Measurements from ENCODE around the gene ST7.

DNA sequence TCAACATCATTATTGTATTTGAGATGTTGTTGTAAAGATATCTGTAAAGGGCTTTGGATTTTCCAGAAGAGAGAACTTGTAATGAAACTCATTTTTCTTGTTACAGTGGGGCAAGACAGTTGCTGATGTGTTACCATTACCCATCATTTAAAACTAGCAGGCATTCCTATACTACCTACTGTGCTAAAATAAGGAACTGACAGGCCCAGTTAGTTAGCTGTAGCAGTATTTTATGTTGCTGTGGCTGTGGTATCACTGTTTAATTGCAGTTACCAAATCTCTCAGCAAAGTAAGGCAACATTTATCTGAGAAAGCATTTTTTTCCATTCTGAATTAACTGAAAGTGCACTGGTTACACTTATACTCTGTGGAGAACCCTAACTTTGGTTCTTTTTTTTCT, 9.9 kb downstream of the ST7 start:
- TF ChIP-seq, protein P1, sequence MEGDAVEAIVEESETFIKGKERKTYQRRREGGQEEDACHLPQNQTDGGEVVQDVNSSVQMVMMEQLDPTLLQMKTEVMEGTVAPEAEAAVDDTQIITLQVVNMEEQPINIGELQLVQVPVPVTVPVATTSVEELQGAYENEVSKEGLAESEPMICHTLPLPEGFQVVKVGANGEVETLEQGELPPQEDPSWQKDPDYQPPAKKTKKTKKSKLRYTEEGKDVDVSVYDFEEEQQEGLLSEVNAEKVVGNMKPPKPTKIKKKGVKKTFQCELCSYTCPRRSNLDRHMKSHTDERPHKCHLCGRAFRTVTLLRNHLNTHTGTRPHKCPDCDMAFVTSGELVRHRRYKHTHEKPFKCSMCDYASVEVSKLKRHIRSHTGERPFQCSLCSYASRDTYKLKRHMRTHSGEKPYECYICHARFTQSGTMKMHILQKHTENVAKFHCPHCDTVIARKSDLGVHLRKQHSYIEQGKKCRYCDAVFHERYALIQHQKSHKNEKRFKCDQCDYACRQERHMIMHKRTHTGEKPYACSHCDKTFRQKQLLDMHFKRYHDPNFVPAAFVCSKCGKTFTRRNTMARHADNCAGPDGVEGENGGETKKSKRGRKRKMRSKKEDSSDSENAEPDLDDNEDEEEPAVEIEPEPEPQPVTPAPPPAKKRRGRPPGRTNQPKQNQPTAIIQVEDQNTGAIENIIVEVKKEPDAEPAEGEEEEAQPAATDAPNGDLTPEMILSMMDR (conservative IDR thresholded peaks at IDR 0.05; ENCODE audit: low read length): no peak
- no peak for TF ChIP-seq EZH2phosphoT487 (IDR thresholded peaks at IDR 0.05; ENCODE audit: borderline replicate concordance)
